Mesenchymal stem cell (in vitro differentiated cells and primary cell): ENCODE measurements around the gene SDK2.

Experiments
- DNase-seq: peaks from one replicate; pipeline ENCODE4 v3.0.0-alpha.2; 2013
- H2AFZ ChIP-seq: one replicate; pipeline ENCODE4 v1.6.1; 2013; ENCODE audit warnings: low read depth, mild to moderate bottlenecking, control low read depth, inconsistent platforms, low read length, moderate library complexity
- H2AK5ac ChIP-seq: 2 replicates; pipeline ENCODE4 v1.6.1; 2013; ENCODE audit warnings: low read length, moderate library complexity, mild to moderate bottlenecking, inconsistent platforms; ENCODE audit not compliant: severe bottlenecking
- H2BK120ac ChIP-seq: one replicate; pipeline ENCODE4 v1.6.1; 2013; ENCODE audit warnings: low read depth, mild to moderate bottlenecking, inconsistent platforms, low read length, moderate library complexity
- H2BK12ac ChIP-seq, 2 experiments: one replicate each; pipeline ENCODE4 v1.6.1; 2013; ENCODE audit warnings: inconsistent platforms in 2 of 2, low read length in 2 of 2, mild to moderate bottlenecking in 2 of 2, moderate library complexity in 2 of 2, control low read depth in 1 of 2
- H2BK15ac ChIP-seq: one replicate; pipeline ENCODE4 v1.6.1; 2013; ENCODE audit warnings: mild to moderate bottlenecking, low read depth, inconsistent platforms; ENCODE audit not compliant: poor library complexity, severe bottlenecking
- H2BK5ac ChIP-seq: 2 replicates; pipeline ENCODE4 v1.6.1; 2013; ENCODE audit warnings: low read depth, mild to moderate bottlenecking, low read length, control low read depth, inconsistent platforms; ENCODE audit not compliant: poor library complexity, severe bottlenecking
- H3K14ac ChIP-seq, 2 experiments: one replicate each; pipeline ENCODE4 v1.6.1; 2013; ENCODE audit warnings: inconsistent platforms in 2 of 2, low read length in 2 of 2, control low read depth in 1 of 2, mild to moderate bottlenecking in 1 of 2, moderate library complexity in 1 of 2
- H3K18ac ChIP-seq, 2 experiments: one replicate each; pipeline ENCODE4 v1.6.1; 2013; ENCODE audit warnings: inconsistent platforms in 2 of 2, low read length in 2 of 2, control low read depth in 1 of 2, low read depth in 1 of 2, mild to moderate bottlenecking in 1 of 2
- H3K23ac ChIP-seq, 2 experiments: one replicate each; pipeline ENCODE4 v1.6.1; 2013; ENCODE audit warnings: inconsistent platforms in 2 of 2, low read length in 2 of 2, mild to moderate bottlenecking in 2 of 2, moderate library complexity in 2 of 2, control low read depth in 1 of 2
- H3K27ac ChIP-seq: 2 replicates; pipeline ENCODE4 v1.5.1; 2013; ENCODE audit warnings: mild to moderate bottlenecking, moderate library complexity, low read length, control low read depth, inconsistent platforms; ENCODE audit not compliant: poor library complexity, severe bottlenecking
- H3K27me3 ChIP-seq, 2 experiments: 2 replicates each; pipeline versions ENCODE4 v1.6.1 to v1.7.0; 2013; ENCODE audit warnings: low read length in 2 of 2, mild to moderate bottlenecking in 2 of 2, moderate library complexity in 2 of 2, control low read depth in 1 of 2, inconsistent platforms in 1 of 2; ENCODE audit not compliant: control insufficient read depth in 1 of 2, insufficient read depth in 1 of 2
- H3K36me3 ChIP-seq, 2 experiments: 2 replicates each; pipeline versions ENCODE4 v1.6.1 to v1.7.0; 2013; ENCODE audit warnings: low read length in 2 of 2, control low read depth in 1 of 2, inconsistent platforms in 1 of 2, low read depth in 1 of 2, mild to moderate bottlenecking in 1 of 2; ENCODE audit not compliant: insufficient read depth in 2 of 2, control insufficient read depth in 1 of 2
- H3K4ac ChIP-seq, 2 experiments: one replicate each; pipeline ENCODE4 v1.6.1; 2013; ENCODE audit warnings: inconsistent platforms in 2 of 2, low read length in 2 of 2, mild to moderate bottlenecking in 2 of 2, moderate library complexity in 2 of 2, control low read depth in 1 of 2, low read depth in 1 of 2
- H3K4me1 ChIP-seq: 2 replicates; pipeline ENCODE4 v1.6.1; 2013; ENCODE audit warnings: low read depth, low read length, control low read depth; ENCODE audit not compliant: control insufficient read depth, insufficient read depth
- H3K4me2 ChIP-seq: 2 replicates; pipeline ENCODE4 v1.6.1; 2013; ENCODE audit warnings: low read length, mild to moderate bottlenecking, inconsistent platforms; ENCODE audit not compliant: poor library complexity, severe bottlenecking
- H3K4me3 ChIP-seq, 2 experiments: 2 replicates each; pipeline versions ENCODE4 v1.5.1 to v1.7.0; 2013; ENCODE audit warnings: low read length in 2 of 2, mild to moderate bottlenecking in 2 of 2, control low read depth in 1 of 2, low read depth in 1 of 2; ENCODE audit not compliant: insufficient read depth in 1 of 2
- H3K79me1 ChIP-seq: replicated peaks from 2 replicates; pipeline ENCODE4 v1.6.1; 2013; ENCODE audit warnings: mild to moderate bottlenecking, control low read depth, low read length, inconsistent platforms; ENCODE audit not compliant: poor library complexity, severe bottlenecking
- H3K9ac ChIP-seq: 2 replicates; pipeline ENCODE4 v1.7.0; 2013; ENCODE audit warnings: mild to moderate bottlenecking, low read length, moderate library complexity
- H3K9me3 ChIP-seq: 2 replicates; pipeline ENCODE4 v1.7.0; 2013; ENCODE audit warnings: mild to moderate bottlenecking, low read length; ENCODE audit not compliant: control insufficient read depth
- H4K8ac ChIP-seq: one replicate; pipeline ENCODE4 v1.6.1; 2013; ENCODE audit warnings: inconsistent platforms, mild to moderate bottlenecking, low read length, moderate library complexity
- H4K91ac ChIP-seq: one replicate; pipeline ENCODE4 v1.6.1; 2013; ENCODE audit warnings: mild to moderate bottlenecking, low read length, inconsistent platforms
- WGBS: methylation state at CpG from one replicate; pipeline ENCODE4 v1.1.7; 2013; ENCODE audit warnings: mixed read lengths; 5-methylcytosine and 5-hydroxymethylcytosine counted together

SDK2 gene

GRCh38 chr17:73526952-73527351 lies 117.3 kb downstream of the SDK2 start:
- H3K9me3 ChIP-seq = no peaks in the 10 kb centered on the region
- H3K4me2 ChIP-seq = no peak overlapping the region
- H3K4me1 ChIP-seq = peaks cover 1% of the 10 kb centered on the region
- H2BK120ac ChIP-seq = no peak overlapping the region
- no peak overlapping the region for H3K23ac ChIP-seq
- DNase-seq = no peak
- H2BK5ac ChIP-seq = no peak overlapping the region
- H4K91ac ChIP-seq = no peak overlapping the region
- no peak overlapping the region for H3K4ac ChIP-seq
- no peak overlapping the region for H2AK5ac ChIP-seq
- H3K27me3 ChIP-seq = peaks cover 7 to 47% of the 10 kb centered on the region in 2 experiments
- no peak overlapping the region for H3K9ac ChIP-seq
- 72% methylated on average over 7 of the region's 7 CpGs for WGBS
- H3K27ac ChIP-seq = no peak overlapping the region
- no peak overlapping the region for H3K4me3 ChIP-seq
- H2BK12ac ChIP-seq = no peak overlapping the region
- no peak overlapping the region for H2BK15ac ChIP-seq
- H3K18ac ChIP-seq = no peak overlapping the region
- H3K79me1 ChIP-seq = no peaks in the 10 kb centered on the region
- no peaks in the 10 kb centered on the region for H3K36me3 ChIP-seq
- no peak overlapping the region for H4K8ac ChIP-seq
- no peak overlapping the region for H3K14ac ChIP-seq
- H2AFZ ChIP-seq = no peak overlapping the region

GRCh38 chr17:73524941-73525679 lies 119.1 kb downstream of the SDK2 start:
- Histone ChIP-seq H3K14ac (no peak overlapping the region), H3K4ac (no peak overlapping the region), H3K9ac (no peak overlapping the region), H2AK5ac (no peak overlapping the region), H2BK120ac (no peak overlapping the region), H3K4me2 (no peak overlapping the region), H3K27me3 (peaks cover 3 to 45% of the 10 kb centered on the region in 2 experiments), H3K4me1 (peaks cover 1% of the 10 kb centered on the region), H2BK5ac (no peak overlapping the region), H3K9me3 (no peaks in the 10 kb centered on the region), H2BK12ac (no peak overlapping the region), H4K8ac (no peak overlapping the region), H3K4me3 (no peak overlapping the region), H4K91ac (no peak overlapping the region), H3K79me1 (no peaks in the 10 kb centered on the region), H2BK15ac (no peak overlapping the region), H3K27ac (no peak overlapping the region), H3K18ac (no peak overlapping the region), H2AFZ (peak overlapping the region; percentile 10), H3K23ac (no peak overlapping the region), H3K36me3 (no peaks in the 10 kb centered on the region)
- DNase-seq = no peak
- 75% methylated on average over 15 of the region's 15 CpGs for WGBS

GRCh38 chr17:73522696-73523095 lies 121.5 kb downstream of the SDK2 start:
- DNase-seq = no peak
- Histone ChIP-seq H3K27ac (no peak overlapping the region), H3K18ac (no peak overlapping the region), H2BK5ac (no peak overlapping the region), H2AFZ (no peak overlapping the region), H2BK15ac (no peak overlapping the region), H3K4me3 (no peak overlapping the region), H3K79me1 (no peaks in the 10 kb centered on the region), H3K27me3 (peaks cover under 1 to 42% of the 10 kb centered on the region in 2 experiments), H3K9me3 (no peaks in the 10 kb centered on the region), H3K9ac (no peak overlapping the region), H3K4me1 (peaks cover 1% of the 10 kb centered on the region), H2AK5ac (no peak overlapping the region), H3K23ac (no peak overlapping the region), H3K4me2 (no peak overlapping the region), H4K91ac (no peak overlapping the region), H3K14ac (no peak overlapping the region), H3K4ac (no peak overlapping the region), H4K8ac (no peak overlapping the region), H2BK120ac (no peak overlapping the region), H3K36me3 (no peaks in the 10 kb centered on the region), H2BK12ac (no peak overlapping the region)
- 90% methylated on average over 5 of the region's 5 CpGs for WGBS

- no peak overlapping the region for H3K4me2 ChIP-seq
- H2BK5ac ChIP-seq = no peak overlapping the region
- no peak overlapping the region for H2BK15ac ChIP-seq
- no peak overlapping the region for H3K4me3 ChIP-seq
- peaks cover 1% of the 10 kb centered on the region for H3K4me1 ChIP-seq
- H3K27me3 ChIP-seq = peaks cover 0 to 46% of the 10 kb centered on the region in 2 experiments
- H3K79me1 ChIP-seq = no peaks in the 10 kb centered on the region
- no peak overlapping the region for H2AK5ac ChIP-seq
- no peak for DNase-seq
- no peak overlapping the region for H2BK120ac ChIP-seq
- H3K36me3 ChIP-seq = no peaks in the 10 kb centered on the region
- H3K18ac ChIP-seq = no peak overlapping the region
- no peak overlapping the region for H2BK12ac ChIP-seq
- H3K27ac ChIP-seq = no peak overlapping the region
- H3K23ac ChIP-seq = no peak overlapping the region
- no peak overlapping the region for H3K14ac ChIP-seq
- H3K9me3 ChIP-seq = no peaks in the 10 kb centered on the region
- WGBS = 89% methylated on average over 6 of the region's 6 CpGs
- H3K4ac ChIP-seq = no peak overlapping the region
- H2AFZ ChIP-seq = no peak overlapping the region
- no peak overlapping the region for H4K91ac ChIP-seq
- no peak overlapping the region for H3K9ac ChIP-seq
- H4K8ac ChIP-seq = no peak overlapping the region
Observed at GRCh38 chr17:73522107-73522506, 122.1 kb downstream of the SDK2 start.
